ENCODE data around the gene EPB41L5.

DNA sequence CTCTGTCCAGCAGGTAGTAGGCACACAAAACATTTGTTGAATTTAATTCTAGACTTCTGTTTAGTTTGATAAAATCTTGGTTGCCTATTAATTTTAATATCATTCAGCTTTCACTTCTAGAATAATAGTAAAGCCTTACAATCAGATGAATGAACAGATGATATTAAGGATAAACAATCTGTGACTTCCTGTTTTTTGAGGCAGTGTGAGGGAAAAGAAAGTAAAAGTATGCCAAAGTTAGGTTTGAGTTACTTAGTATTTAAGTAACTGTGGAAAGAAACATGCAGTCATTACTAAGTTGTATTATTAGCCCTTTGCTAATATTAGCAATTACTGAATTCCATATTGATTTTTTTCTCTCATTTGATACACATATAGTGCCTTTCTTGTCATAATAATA, 31.5 kb downstream of the EPB41L5 start:
- no peak for TF ChIP-seq CTCF (IDR thresholded peaks at IDR 0.05)
- no peak for TF ChIP-seq POLR2A (IDR thresholded peaks at IDR 0.05)

Data from right lobe of liver (tissue), 4 donors.